HG03432 (cell line): ENCODE data around the gene PDZD4.
"Not testable (repeated sequence)": the region's sequence is repeated elsewhere in the genome, so short reads cannot be mapped to it uniquely, and the experiment has no call there.

ENCODE experiments used
- ATAC-seq: cut with Tn5 transposase; IDR thresholded peaks from one replicate; pipeline ENCODE4 v1.9.1; 2021; ENCODE audit warnings: mild to moderate bottlenecking, moderate library complexity; ENCODE audit not compliant: unreplicated experiment

The PDZD4 gene

GRCh38 chrX:153845195-153845594, 14.9 kb upstream of the PDZD4 start:
- ATAC-seq, result no peak

DNA sequence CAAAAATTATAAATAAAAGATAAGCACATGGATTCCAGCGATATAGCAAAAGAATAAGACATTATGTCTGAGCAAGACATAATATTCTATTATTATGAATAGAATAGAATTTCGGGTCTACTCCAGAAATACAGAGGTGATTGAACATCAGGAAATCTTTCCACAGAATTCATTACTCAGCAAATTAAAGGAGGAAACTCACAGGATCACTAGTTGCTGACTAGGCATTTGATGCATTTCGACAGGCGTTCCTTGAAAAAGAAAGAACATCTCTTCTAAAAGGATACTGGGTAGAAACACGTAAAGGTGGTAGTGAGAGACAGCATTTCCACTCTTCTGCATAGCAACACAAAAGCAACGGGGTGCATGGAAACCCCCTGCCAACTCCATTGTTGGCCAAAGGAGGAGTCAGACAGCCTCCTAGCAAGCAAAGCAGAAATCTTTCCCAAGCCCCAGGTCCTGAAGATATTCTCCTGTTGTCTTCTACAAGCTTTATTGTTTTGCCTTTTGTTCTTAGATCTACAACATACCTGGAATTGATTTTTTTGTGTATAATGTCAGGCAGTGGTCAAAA, 14.3 kb upstream of the PDZD4 start:
- no peak for ATAC-seq

- ATAC-seq, result no peak
Observed at GRCh38 chrX:153836921-153837320, 6.6 kb upstream of the PDZD4 start.

GRCh38 chrX:153832728-153833127, 2.4 kb upstream of the PDZD4 start:
- ATAC-seq, result no peak

DNA sequence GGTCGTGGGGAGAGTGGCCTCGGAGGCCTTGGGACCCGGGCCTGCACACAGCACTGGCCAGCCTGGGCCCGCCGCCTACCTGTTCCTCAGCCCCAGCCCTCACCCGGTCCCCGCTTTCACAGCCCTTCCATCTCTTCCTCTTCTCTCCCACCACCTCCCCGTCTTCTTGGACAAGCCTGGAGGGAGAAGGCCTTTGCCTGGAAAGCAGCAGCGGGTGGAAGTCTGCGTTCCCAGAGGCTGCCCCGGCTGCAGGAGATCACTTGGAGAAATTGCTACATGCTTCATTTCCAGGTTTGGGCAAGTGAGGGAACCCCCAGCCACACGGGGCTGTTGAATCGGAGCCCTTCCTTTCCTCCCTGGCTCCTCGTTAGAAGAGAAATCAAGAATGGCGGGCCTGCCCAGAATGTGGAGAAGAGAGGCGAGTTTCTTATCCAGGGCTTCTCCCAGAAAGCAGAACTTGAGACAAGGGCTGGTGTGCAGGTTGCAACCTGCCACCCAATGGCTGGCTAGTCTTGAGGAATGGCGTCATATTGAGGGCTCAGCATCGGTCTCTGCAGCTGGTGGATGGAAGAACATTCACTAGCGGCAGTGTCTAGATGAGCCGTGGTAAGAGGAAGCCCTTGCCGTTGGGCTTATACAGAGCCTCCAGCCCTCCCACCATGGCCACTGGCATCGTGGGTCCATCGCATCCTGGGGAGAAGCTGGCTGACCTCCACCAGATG, 1.2 kb upstream of the PDZD4 start:
- ATAC-seq, result no peak

DNA sequence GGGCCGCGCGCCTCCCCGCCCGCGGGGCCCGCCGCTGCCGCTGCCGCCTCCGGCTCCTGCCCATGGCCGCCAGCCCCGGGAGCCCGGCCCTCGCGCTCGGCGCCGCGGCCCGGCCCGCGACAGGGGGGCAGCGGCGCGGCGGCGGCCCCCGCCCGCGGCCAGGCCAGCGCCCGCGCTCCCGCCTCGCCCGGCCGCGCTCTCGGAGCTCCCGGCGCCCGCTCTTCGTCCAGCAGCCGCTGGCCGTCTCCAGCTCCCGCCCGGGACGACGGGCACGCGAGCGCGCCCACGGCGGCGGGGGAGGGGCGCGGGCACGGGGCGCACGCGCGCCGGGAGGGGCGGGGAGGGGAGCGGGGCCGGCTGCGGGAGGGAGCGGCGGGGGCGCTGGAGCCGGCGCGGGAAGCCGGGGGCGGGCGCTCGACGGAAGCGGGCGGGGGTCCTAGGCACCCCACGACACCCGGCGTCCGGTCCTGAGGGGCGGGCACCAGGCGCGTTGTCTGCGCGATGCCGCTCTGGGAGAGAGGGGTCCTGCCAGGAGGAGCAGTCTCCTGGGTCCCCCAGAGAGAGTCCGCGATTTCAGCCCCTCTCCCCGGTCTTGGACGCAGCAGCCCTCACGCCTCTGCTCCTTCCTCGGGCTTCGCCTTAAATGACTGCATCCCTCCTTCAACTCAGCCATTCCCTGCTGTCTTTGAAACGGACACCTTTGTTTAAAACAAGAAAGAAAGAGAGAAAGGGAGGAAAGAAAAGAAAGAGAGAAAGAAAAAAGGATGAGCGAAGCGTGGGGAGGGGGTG, 490 bp upstream of the PDZD4 start:
- ATAC-seq, result no peak

GRCh38 chrX:153829549-153829798, 870 bp downstream of the PDZD4 start:
- ATAC-seq, result no peak

GRCh38 chrX:153828723-153829548, 1.4 kb downstream of the PDZD4 start:
- no peak for ATAC-seq

DNA sequence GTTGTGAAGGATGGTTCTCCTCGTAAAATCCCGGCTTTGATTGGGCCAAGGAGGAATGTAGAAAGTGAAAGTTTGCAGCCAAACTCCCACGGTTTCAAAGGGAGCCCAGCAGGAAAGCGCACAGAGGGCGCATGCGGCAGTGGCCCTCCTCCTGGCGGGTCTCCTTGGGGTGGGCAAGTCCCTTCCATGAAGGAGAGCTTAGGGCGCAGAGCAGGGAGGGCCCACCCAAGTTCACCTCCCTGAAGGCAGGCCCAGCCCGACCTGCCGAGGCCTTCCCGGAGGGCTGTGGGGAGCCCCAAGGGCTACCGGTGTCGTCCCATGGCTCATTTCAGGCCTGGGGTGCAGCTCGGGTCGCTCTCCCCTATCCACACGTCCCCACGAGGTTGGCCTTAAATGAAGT, 2.0 kb downstream of the PDZD4 start:
- no peak for ATAC-seq

- no peak for ATAC-seq
Observed at GRCh38 chrX:153827903-153828302, 2.4 kb downstream of the PDZD4 start.

- no peak for ATAC-seq
Observed at GRCh38 chrX:153827016-153827415, 3.3 kb downstream of the PDZD4 start.

- ATAC-seq, result no peak
Observed at GRCh38 chrX:153825042-153825441, 5.3 kb downstream of the PDZD4 start.

DNA sequence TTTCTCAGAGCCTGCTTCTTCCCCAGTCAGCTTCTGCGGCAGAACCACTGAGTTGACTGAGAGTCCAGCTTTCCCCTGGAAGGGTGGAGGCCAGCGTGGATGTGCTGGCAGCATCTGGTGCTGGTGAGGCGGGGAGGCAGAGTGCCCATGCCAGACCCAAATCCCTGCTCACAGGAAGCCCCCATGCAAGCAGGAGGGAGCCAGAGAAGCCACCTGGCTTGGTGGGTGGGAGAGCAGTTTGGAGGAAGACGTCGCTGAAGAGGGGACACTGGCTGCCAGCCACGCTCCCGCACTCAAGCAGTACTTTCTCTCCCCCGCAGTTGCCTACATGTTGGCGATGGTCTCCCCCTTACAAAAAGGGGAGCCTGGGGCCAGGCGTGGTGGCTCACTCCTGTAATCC, 6.0 kb downstream of the PDZD4 start:
- no peak for ATAC-seq

DNA sequence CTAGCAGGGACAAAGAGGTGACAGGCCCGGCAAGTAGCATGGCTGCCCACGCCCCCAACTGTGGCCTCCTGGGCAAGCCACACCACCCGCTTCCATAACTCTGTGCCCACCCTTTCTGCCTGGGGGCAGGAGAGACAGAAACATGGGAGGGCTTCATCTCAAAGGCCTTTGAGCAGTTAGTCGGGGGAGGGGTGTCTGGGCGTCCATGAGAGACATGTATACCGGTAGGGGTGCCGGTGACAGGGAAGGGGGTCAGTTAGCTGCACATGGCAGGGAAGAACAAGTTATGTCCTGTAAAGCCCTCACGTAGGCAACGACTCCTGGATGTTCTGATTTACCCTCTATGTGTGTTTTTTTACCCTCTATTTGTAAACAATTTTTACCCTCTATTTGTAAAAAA, 9.3 kb downstream of the PDZD4 start:
- no peak for ATAC-seq

DNA sequence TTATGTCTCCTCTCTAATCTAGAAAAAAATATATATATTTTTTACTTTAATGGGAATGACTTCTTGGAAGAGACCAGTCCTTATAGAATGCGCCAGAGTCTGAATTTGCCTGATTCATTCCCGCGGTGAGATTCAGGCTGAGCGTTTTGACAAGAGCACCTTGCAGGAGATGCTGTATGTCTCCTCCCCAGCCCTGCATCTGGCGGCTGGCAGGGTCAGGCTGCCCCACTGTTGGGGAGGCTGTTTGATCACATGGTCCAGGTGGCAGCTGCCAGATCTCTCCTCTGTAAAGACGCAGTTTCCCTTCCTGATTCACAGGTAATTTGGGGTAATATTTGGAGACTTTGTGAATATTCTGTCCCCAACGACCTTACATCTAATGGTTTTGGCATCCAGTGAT, 9.7 kb downstream of the PDZD4 start:
- ATAC-seq, result no peak

- ATAC-seq, result no peak
Observed at GRCh38 chrX:153819384-153820040, 10.8 kb downstream of the PDZD4 start.

GRCh38 chrX:153818571-153819383, 11.6 kb downstream of the PDZD4 start:
- ATAC-seq, result no peak

DNA sequence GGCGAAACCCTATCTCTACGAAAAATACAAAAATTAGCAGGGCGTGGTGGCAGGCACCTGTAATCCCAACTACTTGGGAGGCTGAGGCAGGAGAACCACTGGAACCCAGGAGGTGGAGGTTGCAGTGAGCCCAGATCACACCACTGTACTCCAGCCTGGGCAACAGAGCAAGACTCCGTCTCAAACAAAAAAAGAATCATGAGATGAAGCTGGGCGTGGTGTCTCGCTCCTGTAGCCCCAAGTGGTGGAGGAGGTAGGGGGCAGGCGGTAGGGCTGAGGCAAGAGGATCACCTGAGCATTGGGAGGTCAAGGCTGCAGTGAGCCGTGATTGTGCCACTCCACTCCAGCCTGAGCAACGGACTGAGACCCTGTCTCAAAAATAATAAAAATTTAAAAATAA, 12.3 kb downstream of the PDZD4 start:
- ATAC-seq, result not testable (repeated sequence)

DNA sequence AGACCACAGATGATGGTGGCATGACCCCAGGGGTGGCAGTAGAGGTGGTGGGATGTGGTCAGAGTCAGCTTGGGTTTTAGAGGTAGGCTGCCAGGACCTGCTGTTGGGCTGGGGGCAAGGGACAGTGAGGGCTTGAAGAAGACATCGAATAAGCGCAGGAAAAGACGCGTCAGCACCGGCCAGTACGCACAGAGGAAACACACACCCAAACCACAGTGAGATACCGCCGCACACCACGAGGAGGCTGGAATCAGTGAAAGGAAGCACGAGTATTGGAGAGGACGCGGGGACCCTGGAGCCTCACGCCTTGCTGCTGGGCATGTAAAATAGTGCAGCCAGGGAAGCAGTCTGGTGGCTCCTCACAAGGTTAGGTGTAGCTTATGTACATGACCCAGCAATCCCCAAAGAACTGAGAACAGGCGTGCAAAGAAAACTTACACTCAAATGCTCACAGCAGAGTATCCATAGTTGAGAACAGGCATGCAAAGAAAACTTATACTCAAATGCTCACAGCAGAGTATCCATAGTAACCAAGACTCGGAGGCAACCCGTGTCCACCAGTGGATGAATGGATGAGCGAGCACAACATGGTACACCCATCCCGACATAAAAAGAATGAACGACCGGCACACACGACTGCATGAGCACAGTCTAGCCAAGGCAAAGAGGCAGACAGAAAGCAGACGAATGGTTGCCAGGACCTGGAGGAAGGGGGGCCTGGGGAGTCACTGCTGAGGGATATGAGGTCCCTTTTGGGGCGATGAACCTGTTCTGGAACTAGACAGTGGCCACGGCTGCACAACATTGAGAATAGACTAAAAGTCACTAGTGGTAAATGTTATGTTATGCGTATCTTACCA, 13.3 kb downstream of the PDZD4 start:
- ATAC-seq, result no peak
